Amygdala (tissue), 56 donors: ENCODE results near the gene MICAL2.
"Not testable (repeated sequence)": the region's sequence is repeated elsewhere in the genome, so short reads cannot be mapped to it uniquely, and the experiment has no call there.

Source experiments
- DNase-seq, 56 donors: peaks; one replicate each; lab custom pipeline; 2025; lab: John Stamatoyannopoulos, UW

The MICAL2 gene

DNA sequence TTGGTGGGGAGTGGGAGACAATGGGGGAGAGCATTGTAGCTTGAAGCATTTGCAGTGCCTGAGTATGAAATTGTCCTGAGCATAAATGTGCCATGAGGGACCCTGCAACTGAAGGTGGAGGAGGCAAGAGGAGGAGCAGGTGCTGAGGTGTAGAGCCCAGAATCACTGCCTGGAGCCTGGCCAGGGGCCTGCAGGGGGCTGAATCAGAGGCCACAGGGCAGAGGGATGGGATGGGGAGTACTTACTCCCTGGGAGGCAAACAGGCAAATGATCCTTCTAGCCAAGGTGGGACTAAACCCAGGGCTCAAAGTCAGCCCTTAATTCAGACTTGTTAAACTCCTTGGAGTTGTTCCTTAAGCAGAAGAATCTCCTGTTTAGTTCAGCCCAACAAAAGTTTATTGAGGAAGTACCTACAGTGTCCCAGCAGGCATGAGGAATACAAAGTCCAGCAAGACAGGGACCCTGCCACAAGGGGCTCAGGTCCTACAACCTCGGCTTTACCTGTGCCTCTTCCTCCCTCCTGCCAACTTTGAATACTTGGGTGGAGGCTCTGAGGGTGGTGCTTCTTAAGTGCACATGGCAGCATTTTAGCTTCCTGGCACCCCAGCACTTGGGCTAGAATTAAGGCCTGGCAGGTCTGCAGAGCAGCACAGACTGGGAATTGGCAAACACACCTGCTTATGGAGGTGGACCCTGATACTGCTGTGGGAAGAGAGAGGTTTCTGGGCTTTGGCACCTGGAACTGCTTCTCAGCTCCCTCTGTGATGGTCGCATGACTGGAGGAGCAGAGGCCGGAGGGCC is 20.0 kb downstream of the MICAL2 start:
- no peak for DNase-seq

- no peak for DNase-seq
Observed at GRCh38 chr11:12131943-12132789, 21.8 kb downstream of the MICAL2 start.

- no peak for DNase-seq
Observed at GRCh38 chr11:12132790-12133145, 22.4 kb downstream of the MICAL2 start.

DNA sequence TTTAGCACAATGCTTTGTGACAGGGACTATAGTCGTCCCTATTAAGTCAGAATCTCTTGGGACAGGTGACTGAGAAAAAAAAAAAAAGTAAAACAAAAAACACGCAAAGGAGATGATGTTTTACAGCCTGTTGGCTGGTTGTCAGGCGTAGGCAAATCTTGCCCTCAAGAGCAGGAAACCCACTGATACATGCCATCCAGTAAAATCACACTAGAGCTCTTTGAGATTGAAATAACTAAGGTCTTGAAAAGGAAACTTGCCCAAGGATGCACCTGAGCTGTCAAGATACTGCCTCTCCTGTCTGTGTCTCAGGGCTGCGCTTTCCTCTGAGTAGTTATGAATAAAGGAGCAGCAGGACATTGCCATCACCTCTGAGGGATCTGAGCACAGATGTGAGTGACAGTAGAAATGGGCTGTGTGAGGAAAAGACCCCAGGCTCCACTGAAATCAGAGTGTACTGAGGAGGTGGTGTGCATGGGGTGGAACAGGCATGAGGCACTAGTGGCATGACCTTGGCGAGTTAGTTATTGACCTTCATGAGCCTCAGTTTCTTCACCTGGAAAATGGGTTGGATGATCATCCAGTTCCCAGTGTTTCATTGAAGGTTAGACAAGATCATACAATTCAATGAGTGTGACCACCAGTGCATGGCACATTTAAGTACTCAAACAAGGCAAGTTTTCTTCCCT is 23.3 kb downstream of the MICAL2 start:
- no peak for DNase-seq

DNA sequence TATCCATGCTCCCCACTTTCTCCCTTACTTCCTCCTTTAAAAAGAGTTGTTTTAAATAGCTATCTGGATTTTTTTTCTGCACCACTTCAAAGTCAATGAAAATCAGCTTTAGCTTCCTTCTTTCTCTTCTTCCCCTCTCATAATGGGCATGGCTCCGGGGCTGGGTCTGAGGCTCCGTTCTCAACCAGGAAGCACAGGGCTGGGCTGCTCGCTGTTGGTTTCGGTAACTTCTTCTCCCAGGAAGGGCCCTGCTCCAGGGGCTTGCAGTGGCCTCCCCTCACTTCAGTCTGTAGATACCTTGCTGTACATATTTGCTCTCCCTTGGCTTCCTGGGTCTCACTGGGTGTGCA is 23.8 kb downstream of the MICAL2 start:
- DNase-seq: peak in 1 of 56 donors; percentile 22

DNA sequence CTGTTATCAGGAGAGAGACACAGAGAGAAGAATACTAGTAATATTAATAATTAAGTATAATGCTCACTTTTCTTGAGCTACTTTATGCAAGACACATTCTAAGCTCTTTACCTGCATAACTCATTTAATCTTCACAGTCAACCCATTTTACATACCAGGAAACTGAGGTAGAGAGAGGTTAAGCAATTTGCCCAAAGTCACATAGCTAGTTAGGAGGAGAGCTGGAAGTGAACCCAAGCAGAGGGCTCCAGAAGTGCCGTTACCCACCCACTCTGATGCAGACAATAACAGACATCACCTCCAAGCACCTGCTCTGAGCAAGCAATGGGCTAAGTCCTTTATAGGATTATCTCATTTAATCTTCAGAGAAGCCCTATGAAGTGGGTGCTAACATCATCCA is 24.8 kb downstream of the MICAL2 start:
- no peak for DNase-seq

DNA sequence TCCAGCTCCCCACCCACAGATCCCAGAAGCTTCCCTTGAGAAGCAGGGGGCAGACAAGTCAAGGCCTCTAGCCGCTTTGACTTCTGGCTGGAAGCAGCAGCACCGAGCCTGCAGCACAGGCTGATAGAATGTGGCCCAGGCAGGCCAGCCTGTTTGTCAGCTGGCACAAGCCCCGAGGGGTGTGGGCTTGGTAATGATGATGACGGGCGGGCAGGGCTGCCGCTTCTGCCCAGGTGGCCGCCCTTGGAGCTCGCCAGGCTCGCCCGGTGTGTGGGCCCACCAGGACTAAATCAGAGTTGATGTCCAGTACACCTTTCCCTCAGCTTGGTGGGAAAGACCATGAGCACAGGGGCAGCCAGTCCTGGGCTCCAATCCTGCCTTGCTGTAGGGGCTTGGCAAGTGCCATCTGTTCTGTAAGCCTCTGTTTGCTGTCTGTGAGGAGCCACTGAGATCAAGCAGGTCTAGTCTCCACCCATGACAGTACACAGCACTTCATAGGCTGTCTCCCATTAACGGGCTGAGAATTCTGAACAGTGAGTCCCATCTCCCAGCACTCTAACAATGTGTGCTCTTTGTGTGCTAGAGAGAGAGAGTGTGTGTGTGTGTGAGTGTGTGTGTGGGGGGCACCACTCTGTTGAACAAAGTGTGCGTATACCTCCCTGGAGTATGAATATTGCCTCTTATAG is 26.8 kb downstream of the MICAL2 start:
- no peak for DNase-seq

DNA sequence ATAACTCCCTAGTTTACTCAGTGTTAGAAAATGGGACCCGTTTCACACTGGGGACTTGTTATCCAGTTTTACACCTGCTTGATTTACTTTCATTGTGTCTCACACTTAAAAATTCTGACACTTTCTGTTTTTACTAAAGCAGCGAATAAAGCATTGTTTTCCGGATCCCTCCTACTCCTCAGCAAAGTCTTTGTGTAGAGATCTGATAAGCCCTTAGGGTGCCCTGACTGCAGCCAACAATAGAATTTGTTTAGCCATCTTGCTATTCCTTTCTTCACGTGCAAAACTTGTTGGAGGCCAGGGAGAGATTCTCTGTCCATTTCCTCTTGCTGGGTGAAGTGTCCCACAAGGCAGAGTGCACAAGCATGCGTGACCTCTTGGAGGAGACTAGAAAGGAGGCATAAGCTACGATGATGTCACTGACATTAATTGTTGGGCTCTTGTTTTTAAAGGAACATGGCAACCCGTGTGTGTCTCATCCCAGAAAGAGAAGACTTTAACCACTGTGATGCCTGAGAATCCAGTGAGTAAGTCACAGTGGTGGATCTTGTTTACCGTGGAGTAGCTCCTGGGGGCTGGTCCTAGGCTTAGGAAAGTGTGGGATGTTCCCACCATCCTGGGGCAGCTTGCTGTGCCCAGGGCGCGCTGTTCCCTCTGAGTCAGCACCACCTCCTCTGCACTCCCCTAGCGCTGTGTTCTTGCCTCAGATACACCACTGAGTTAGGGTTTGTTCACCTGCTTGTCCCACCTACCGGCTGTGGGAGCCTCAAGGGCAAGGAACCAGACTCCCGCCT is 27.7 kb downstream of the MICAL2 start:
- peak in 3 of 56 donors; percentile 25 to 40 (median 26) for DNase-seq

GRCh38 chr11:12139144-12139881 is 28.9 kb downstream of the MICAL2 start:
- peak in 3 of 56 donors; percentile 32 to 59 (median 46) for DNase-seq

DNA sequence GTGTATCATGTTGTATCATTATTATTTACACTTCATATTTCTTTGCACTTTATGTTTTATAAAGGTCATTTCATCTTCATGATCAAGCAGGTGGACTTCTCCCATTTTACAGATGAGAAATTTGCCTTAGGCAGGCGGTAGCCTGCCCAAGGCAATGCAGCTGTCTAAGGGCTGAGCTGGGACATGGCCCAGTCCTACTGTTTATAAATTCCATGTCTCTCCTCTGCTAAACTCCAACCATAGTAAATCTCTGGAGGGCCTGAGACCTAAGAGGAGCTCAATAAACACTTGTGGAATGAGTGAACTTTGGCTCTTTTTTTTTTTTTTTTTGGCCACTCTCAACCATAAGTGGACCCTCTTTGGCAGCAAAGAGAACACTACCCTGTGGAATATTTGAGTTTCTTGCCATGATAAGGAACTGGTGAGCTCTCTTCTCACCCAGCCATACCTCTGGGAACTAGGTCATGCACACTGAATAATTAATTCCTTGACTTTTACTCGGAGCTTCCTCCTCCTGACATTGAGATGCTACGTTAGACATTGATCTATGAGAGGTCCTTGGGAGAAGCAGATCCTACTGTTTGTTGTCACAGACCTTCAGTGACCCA is 29.9 kb downstream of the MICAL2 start:
- DNase-seq: no peak

DNA sequence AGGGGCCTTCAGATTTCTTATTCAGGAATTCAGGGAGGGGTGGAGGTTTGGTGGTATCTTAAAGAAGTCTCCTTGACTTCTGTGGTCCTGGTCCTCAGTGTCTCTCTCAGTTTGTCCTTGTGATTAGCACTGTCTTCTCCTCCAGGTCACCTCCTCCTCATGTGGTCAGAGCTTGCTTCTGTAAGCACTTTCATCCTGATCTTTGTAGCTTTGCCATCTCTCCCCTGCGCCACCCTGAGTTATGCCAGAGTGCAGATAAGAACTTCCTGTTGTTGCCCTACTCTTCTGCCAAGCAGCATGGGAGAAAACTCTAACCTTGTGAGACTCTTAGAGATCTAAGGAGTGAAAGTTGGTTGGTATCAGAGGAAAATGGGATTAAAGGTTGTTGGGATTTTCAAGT is 30.9 kb downstream of the MICAL2 start:
- no peak for DNase-seq

DNA sequence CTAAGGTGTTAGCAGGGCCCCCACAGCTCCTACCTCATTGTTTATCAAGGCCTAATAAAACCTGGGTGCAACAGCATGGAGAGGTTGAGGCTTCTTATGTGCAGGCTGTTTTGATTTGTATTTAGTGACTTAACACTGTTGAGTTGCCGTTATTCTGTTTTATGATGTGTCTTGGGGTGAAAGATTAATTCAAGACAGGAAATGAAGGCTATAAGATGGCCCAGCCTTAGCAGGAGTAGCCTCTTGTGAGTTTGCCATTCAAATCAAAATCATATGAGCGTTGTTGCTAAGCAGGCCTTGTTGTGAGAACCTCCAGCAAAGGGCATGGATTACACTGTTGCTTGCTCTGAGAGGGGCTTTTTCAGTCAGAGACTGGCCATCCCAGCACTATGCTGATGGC is 31.8 kb downstream of the MICAL2 start:
- no peak for DNase-seq

GRCh38 chr11:12142909-12143308 is 32.5 kb downstream of the MICAL2 start:
- DNase-seq: no peak

- DNase-seq: no peak
Observed at GRCh38 chr11:12143461-12144258, 33.3 kb downstream of the MICAL2 start.

- no peak for DNase-seq
Observed at GRCh38 chr11:12144330-12145174, 34.2 kb downstream of the MICAL2 start.

DNA sequence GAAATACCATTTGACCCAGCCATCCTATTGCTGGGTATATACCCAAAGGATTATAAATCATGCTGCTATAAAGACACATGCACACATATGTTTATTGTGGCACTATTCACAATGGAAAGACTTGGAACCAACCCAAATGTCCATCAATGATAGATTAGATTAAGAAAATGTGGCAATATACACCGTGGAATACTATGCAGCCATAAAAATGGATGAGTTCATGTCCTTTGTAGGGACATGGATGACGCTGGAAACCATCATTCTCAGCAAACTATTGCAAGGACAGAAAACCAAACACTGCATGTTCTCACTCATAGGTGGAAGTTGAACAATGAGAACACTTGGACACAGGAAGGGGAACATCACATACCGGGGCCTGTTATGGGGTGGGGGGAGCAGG is 36.3 kb downstream of the MICAL2 start:
- not testable (repeated sequence) for DNase-seq

DNA sequence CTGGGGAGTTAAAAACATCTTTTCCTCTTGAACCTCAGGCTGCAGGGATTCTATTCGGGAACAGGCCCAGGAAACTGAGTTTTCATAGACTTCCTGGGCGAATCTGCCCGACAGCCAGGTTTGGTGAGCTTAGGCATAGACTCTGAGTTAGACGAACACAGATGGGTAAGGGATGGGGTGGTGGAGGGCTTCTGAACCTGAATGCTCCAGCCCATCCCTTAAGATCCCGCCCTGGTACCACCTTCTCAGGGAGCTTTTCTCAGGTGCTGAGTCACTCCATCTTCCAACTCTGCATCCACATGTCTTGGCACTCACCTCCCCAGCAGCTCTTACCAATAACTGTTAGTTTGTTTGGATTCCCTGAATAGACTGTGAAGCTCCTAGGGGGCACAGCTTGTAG is 37.4 kb downstream of the MICAL2 start:
- DNase-seq: no peak
